HEK293T (cell line): ENCODE data around the gene LMLN.

ENCODE experiments used
- ARNT ChIP-seq: fragments of 450-650 bp; IDR thresholded peaks from 2 replicates; pipeline ENCODE4 v1.6.1; 2017; ENCODE audit warnings: mild to moderate bottlenecking
- ELF4 ChIP-seq: fragments of 450-650 bp; IDR thresholded peaks from 2 replicates; pipeline ENCODE4 v1.6.1; 2017; ENCODE audit warnings: antibody characterized with exemption

DNA sequence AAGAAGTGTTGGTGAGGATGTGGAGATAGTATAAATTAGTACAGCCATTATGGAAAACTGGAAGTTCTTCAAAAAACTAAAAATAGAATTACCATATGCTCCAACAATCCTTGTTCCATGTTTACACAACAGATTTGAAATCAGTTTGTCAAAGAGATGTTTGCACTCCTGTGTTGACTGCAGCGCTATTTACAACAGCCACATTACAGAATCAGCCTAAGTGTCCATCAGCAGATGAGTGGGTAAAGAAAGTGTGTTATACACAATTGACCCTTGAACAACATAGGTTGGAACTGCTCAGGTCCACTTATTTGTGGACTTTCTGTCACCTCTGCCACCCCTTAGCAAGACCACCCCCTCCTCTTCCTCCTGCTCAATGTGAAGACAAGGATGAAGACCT is 34.7 kb downstream of the LMLN start:
- TF ChIP-seq ELF4 (no peak), ARNT (no peak)
